Duodenal mucosa (tissue), 2 donors: ENCODE measurements around the gene TWNK.

ENCODE experiments used
- H3K27ac ChIP-seq: one replicate; pipeline ENCODE4 v1.7.0; 2013; ENCODE audit warnings: low read depth, low read length
- H3K27me3 ChIP-seq, 2 donors: one replicate each; pipeline ENCODE4 v1.7.0; 2013; ENCODE audit warnings: low read length in 2 of 2, control low read depth in 1 of 2; ENCODE audit not compliant: insufficient read depth in 2 of 2, control insufficient read depth in 1 of 2
- H3K36me3 ChIP-seq, 2 donors: one replicate each; pipeline ENCODE4 v1.7.0; 2013; ENCODE audit warnings: low read length in 2 of 2, control low read depth in 1 of 2; ENCODE audit not compliant: insufficient read depth in 2 of 2, control insufficient read depth in 1 of 2
- H3K4me1 ChIP-seq, 2 donors: one replicate each; pipeline ENCODE4 v1.7.0; 2013; ENCODE audit warnings: low read length in 2 of 2, control low read depth in 1 of 2; ENCODE audit not compliant: insufficient read depth in 2 of 2, control insufficient read depth in 1 of 2
- H3K4me3 ChIP-seq, 2 donors: one replicate each; pipeline ENCODE4 v1.7.0; 2013; ENCODE audit warnings: low read length in 2 of 2, low read depth in 1 of 2
- H3K9ac ChIP-seq, 2 donors: one replicate each; pipeline ENCODE4 v1.7.0; 2013; ENCODE audit warnings: low read length in 2 of 2, low read depth in 1 of 2
- H3K9me3 ChIP-seq, 2 donors: one replicate each; pipeline ENCODE4 v1.7.0; 2013; ENCODE audit warnings: low read length in 2 of 2, control low read depth in 1 of 2; ENCODE audit not compliant: control insufficient read depth in 1 of 2

The TWNK gene

DNA sequence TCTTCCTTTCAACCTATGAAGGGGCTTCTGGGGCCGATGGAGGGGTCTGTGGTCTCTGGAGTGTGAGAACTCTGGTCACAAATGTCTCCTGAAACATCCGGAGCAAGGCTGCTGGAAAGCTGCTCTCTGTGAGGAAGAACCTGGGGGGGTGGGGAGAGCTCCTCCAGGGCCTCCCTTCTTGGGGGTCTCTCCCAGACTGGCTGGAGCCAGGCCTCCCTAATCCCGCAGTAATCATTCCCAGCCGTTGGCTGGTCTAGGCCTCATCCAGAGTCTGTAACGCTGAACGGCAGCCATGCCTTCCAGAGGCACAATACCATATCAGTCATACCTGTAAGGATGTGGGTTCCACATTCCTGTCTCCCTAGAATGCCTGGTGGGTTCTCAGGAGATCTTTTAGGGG is 7.8 kb downstream of the TWNK start:
- H3K4me3 ChIP-seq, result no peak overlapping the region
- peaks cover 15 to 23% of the 10 kb centered on the region in 2 donors for H3K36me3 ChIP-seq
- H3K27ac ChIP-seq, result no peak overlapping the region
- no peaks in the 10 kb centered on the region for H3K9me3 ChIP-seq
- H3K9ac ChIP-seq, result no peak overlapping the region
- peaks cover 9 to 23% of the 10 kb centered on the region in 2 donors for H3K4me1 ChIP-seq
- no peaks in the 10 kb centered on the region for H3K27me3 ChIP-seq

- Histone ChIP-seq H3K9me3 (no peaks in the 10 kb centered on the region), H3K9ac (peak overlapping the region; percentile 72 to 76), H3K36me3 (peaks cover 6 to 9% of the 10 kb centered on the region in 2 donors), H3K4me1 (peaks cover 21 to 37% of the 10 kb centered on the region in 2 donors), H3K27ac (peak overlapping the region; percentile 96), H3K27me3 (no peaks in the 10 kb centered on the region), H3K4me3 (peak overlapping the region; percentile 89)
Observed at GRCh38 chr10:100996678-100997359, 9.5 kb downstream of the TWNK start.

DNA sequence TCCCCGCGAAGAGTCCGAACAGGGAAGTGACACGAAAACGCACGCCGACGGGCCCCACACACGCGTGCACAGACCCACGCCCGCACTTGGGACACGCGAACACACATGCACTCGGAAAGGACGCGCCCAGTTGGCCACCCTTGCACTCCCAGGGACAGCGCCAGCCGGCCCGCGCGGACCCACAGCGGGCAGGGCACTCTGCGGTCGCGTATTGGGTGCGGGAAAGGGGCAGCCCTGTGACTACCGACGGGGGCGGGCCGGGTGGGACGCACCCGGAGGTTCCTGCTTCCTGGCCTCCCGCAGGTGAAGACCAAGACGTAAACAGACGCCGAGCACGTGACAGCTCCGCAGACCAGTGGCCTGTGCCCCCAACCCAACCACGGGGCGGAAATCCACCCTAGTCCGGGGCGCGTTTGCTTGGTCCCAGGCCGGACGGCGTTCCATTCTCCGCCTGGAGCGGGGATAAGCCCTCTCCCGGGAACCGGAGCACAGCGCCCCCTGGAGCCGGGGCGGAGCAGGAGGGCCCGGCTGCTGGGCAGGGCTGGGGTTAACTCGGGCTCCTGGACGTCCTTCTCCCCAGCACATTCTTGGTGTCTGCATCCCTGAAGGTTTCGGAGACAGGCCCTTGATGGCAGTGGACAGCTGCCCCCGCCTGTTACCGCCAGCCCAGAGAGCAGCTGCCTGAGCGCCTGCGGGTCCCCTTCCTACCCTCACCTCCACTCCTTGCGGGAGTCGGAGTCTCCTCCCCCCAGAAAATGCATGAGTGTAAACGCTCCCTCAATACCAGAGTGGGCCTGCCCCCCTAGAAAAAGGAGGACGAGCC is 10.2 kb downstream of the TWNK start:
- H3K27me3 ChIP-seq, result no peaks in the 10 kb centered on the region
- H3K27ac ChIP-seq, result peak overlapping the region; percentile 96
- peaks cover 25 to 44% of the 10 kb centered on the region in 2 donors for H3K4me1 ChIP-seq
- peak overlapping the region; percentile 89 for H3K4me3 ChIP-seq
- peak overlapping the region; percentile 72 to 76 for H3K9ac ChIP-seq
- H3K36me3 ChIP-seq, result peaks cover 6 to 9% of the 10 kb centered on the region in 2 donors
- no peaks in the 10 kb centered on the region for H3K9me3 ChIP-seq

- peaks cover 25 to 44% of the 10 kb centered on the region in 2 donors for H3K4me1 ChIP-seq
Observed at GRCh38 chr10:100998183-100998990, 11.0 kb downstream of the TWNK start.

GRCh38 chr10:100998991-100999741 is 11.8 kb downstream of the TWNK start:
- Histone ChIP-seq H3K27me3 (no peaks in the 10 kb centered on the region), H3K9ac (peak overlapping the region; percentile 72 to 76), H3K4me3 (peak overlapping the region; percentile 89), H3K9me3 (no peaks in the 10 kb centered on the region), H3K4me1 (peaks cover 25 to 44% of the 10 kb centered on the region in 2 donors), H3K27ac (peak overlapping the region; percentile 96), H3K36me3 (peaks cover 0 to 13% of the 10 kb centered on the region in 2 donors)

More at GRCh38 chr10:100998183-100998990, 11.0 kb downstream of the TWNK start:
- H3K9me3 ChIP-seq, result no peaks in the 10 kb centered on the region
- H3K36me3 ChIP-seq, result peaks cover 2 to 10% of the 10 kb centered on the region in 2 donors
- peak overlapping the region; percentile 89 for H3K4me3 ChIP-seq
- H3K27ac ChIP-seq, result peak overlapping the region; percentile 96
- H3K9ac ChIP-seq, result peak overlapping the region; percentile 72 to 76
- no peaks in the 10 kb centered on the region for H3K27me3 ChIP-seq

DNA sequence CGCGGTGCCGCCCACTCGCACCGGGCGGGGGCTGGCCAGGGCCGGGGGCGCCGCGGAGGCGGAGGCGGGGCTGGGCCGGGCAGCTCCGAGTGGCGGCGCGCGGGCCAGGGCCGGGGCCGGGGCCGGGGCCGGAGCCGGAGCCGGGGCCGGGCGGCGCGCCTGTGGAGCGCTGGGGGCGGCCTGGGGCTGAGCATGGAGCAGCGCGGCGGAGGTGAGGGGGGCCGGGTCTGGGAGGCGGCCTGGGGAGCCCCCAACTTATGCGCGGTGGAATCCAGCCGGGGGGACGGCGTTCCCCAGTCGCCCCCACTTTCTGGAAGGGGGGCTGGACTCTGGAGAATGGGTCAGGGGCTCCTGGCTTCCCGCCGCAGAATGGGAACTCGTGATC is 12.4 kb downstream of the TWNK start, which contains the start of gene LZTS2:
Gene LZTS2 (plus strand): TSS at position 67 of the 385 bp plus-strand sequence. CDS start 2,731 bp downstream, outside the sequence.
- Histone ChIP-seq H3K4me1 (peaks cover 25 to 44% of the 10 kb centered on the region in 2 donors), H3K36me3 (peaks cover 0 to 14% of the 10 kb centered on the region in 2 donors), H3K9me3 (no peaks in the 10 kb centered on the region), H3K9ac (peak within 1 kb of the TSS; percentile 76 to 88), H3K27ac (peak within 1 kb of the TSS; percentile 96), H3K4me3 (peak within 1 kb of the TSS; percentile 89), H3K27me3 (no peaks in the 10 kb centered on the region)

GRCh38 chr10:101000127-101000914 is 13.0 kb downstream of the TWNK start:
- Histone ChIP-seq H3K36me3 (peaks cover 0 to 19% of the 10 kb centered on the region in 2 donors), H3K27me3 (no peaks in the 10 kb centered on the region), H3K4me1 (peaks cover 25 to 44% of the 10 kb centered on the region in 2 donors), H3K9ac (peak overlapping the region; percentile 43 to 88), H3K4me3 (peak overlapping the region; percentile 52 to 76), H3K9me3 (no peaks in the 10 kb centered on the region), H3K27ac (peak overlapping the region; percentile 80)

DNA sequence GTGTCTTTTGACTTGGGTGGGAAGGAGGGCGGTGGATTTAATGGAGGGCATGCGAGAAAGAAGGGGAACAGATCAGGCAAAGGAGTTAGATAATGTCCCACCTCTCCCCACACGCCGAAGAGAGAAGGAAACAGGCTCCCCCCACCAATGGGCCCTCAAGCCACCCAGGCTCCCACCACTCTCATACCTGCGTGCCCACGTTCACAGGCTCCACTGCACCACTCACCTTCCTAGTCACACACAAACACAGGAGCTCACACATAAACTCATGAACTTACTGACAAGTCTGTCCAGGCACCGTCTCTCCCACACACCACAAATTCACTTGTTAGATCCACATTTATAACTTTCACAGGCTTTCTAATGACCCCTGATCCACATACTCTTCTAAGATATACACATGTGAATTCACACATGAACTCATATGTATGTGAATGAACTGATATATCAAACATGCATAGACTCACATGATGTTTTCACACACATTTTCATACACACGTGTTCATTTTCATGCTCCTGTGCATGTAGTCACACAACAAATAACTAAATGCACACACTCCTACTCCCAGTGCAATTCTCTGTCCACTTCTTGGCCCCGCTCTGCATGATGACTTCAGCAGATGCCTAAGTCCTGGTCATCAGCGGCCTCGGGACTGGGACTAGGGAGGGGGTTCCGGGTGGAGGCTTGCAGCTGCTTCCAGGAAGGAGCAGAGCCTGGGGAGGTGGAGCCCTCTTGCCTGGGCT is 13.7 kb downstream of the TWNK start:
- no peaks in the 10 kb centered on the region for H3K9me3 ChIP-seq
- peaks cover 25 to 44% of the 10 kb centered on the region in 2 donors for H3K4me1 ChIP-seq
- peak overlapping the region; percentile 0 to 88 for H3K9ac ChIP-seq
- H3K4me3 ChIP-seq, result peak overlapping the region; percentile 52 to 76
- H3K36me3 ChIP-seq, result peaks cover 0 to 27% of the 10 kb centered on the region in 2 donors
- H3K27me3 ChIP-seq, result no peaks in the 10 kb centered on the region
- H3K27ac ChIP-seq, result peak overlapping the region; percentile 80
